HFF-Myc (cell line): Measurements from ENCODE around the gene S100A3.
A peak's percentile ranks its signal among the peaks of the same experiment; 100 is the strongest.

Source experiments
- DNase-seq: peaks from one replicate; pipeline ENCODE4 v3.0.0-alpha.2; 2011; ENCODE audit warnings: low read depth; ENCODE audit errors: extremely low read depth
- H3K4me3 ChIP-seq: replicated peaks from 2 replicates; pipeline ENCODE4 v1.5.1; 2011; ENCODE audit warnings: low read depth, mild to moderate bottlenecking, control low read depth, low read length
- CTCF ChIP-seq: IDR thresholded peaks from 2 replicates; pipeline ENCODE4 v1.5.1; 2012; ENCODE audit warnings: mild to moderate bottlenecking, low read depth, low read length, control low read depth; ENCODE audit errors: missing control alignments

Gene S100A3

GRCh38 chr1:153513666-153514065, 35.4 kb downstream of the S100A3 start:
- no peak for TF ChIP-seq CTCF
- DNase-seq = no peak
- no peak overlapping the region for H3K4me3 ChIP-seq

GRCh38 chr1:153513023-153513422, 36.0 kb downstream of the S100A3 start:
- no peak for TF ChIP-seq CTCF
- no peak for DNase-seq
- no peak overlapping the region for H3K4me3 ChIP-seq

DNA sequence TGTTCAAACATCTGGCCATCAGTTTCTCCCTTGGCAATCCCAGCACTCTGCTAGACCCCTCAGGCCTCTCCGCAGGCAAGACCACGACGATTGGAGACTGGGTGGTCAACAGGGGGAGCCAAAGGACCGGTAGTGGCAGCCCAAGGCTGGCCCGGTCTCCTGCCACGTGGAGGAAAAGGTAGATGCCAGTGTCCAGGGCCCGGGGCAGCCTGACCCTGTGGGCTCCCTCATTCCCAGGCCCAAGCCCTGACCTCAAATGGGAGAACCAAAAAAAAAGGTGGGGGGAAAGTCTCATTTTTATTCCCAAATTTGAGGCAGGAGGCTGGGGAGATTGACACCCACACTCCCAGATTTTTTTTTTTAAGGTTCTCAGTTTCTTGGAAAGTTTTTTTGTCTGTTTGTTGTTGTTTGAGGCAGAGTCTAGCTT, 38.1 kb downstream of the S100A3 start:
- peak; percentile 96 for TF ChIP-seq CTCF
- H3K4me3 ChIP-seq = no peak overlapping the region
- DNase-seq = no peak

GRCh38 chr1:153509729-153510354, 39.2 kb downstream of the S100A3 start:
- TF ChIP-seq CTCF = peak; percentile 81
- no peak for DNase-seq
- H3K4me3 ChIP-seq = no peak overlapping the region

DNA sequence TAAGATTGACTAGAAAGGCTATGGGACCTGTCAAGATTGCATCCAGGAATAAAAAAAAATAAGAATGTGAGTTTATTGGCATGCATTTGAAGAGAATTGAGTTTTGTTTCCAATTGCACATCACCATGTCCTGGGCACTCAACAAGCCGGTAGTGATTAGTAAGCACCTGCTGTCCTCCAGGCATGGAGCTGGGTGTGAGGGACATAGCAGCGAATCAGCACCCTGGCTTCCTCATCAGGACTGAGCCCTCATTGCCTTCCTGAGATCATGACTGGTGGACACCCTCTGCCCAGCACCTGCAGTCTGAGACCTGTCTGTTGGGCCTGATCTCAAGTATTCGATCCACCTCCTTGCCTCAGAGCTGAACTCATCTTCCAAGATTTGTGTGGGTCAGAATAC, 40.0 kb downstream of the S100A3 start:
- no peak for DNase-seq
- TF ChIP-seq CTCF = no peak

GRCh38 chr1:153507926-153508583, 41.0 kb downstream of the S100A3 start:
- H3K4me3 ChIP-seq = no peak overlapping the region
- no peak for DNase-seq
- TF ChIP-seq CTCF = no peak

More for the DNA sequence above, 40.0 kb downstream of the S100A3 start:
- no peak overlapping the region for H3K4me3 ChIP-seq

DNA sequence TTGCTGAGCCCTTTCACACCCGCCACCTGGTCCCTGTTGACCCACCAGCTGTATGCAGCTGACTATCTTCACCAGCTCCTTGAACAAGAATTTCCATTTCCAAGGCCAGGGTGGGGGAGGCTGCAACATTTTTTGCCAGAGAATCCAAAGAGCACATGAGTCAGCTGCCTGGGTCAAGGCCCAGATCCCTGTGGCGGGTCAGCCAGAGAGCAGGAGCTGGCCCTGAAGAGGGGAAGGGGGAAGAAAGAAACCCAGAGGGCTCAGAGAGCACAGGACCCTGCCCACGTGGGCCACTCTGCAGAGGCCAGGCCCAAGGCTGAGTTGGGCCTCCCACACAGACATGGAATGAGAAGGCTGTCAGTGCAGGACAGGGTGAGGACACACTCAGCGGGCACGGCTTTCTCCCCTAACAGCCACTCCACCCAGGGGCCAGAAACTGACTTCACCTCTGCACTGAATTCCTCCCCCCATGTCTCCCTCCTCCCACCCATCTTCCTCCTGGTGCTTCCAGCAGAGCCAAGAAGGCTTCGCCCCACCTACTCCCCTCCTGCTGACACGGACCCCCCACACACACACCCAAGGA, 42.1 kb downstream of the S100A3 start:
- TF ChIP-seq CTCF = no peak
- peak; percentile 63 for DNase-seq
- no peak overlapping the region for H3K4me3 ChIP-seq
